AML-193 (cell line): ENCODE measurements around the gene LRP5.
"Not testable (repeated sequence)": the region's sequence is repeated elsewhere in the genome, so short reads cannot be mapped to it uniquely, and the experiment has no call there.

Source experiments
- DNase-seq, 2 experiments: peaks; one replicate each; lab custom pipeline; 2025; lab: John Stamatoyannopoulos, UW

LRP5 gene

GRCh38 chr11:68329536-68329935, 17.1 kb downstream of the LRP5 start:
- DNase-seq, result no peak

- no peak for DNase-seq
Measured at GRCh38 chr11:68329978-68330699, 17.7 kb downstream of the LRP5 start.

- DNase-seq, result no peak
Measured at GRCh38 chr11:68330700-68331337, 18.4 kb downstream of the LRP5 start.

GRCh38 chr11:68331338-68331947, 19.1 kb downstream of the LRP5 start:
- DNase-seq, result no peak

GRCh38 chr11:68332186-68332585, 19.8 kb downstream of the LRP5 start:
- no peak for DNase-seq

GRCh38 chr11:68333173-68333572, 20.8 kb downstream of the LRP5 start:
- no peak for DNase-seq

GRCh38 chr11:68334923-68335322, 22.5 kb downstream of the LRP5 start:
- DNase-seq, result no peak

- DNase-seq, result no peak
Measured at GRCh38 chr11:68335683-68336082, 23.3 kb downstream of the LRP5 start.

- no peak for DNase-seq
Measured at GRCh38 chr11:68336716-68337115, 24.3 kb downstream of the LRP5 start.

- DNase-seq, result peak; percentile 45 to 49
Measured at GRCh38 chr11:68337399-68337835, 25.0 kb downstream of the LRP5 start.

GRCh38 chr11:68338051-68338780, 25.8 kb downstream of the LRP5 start:
- no peak for DNase-seq

- DNase-seq, result no peak
Measured at GRCh38 chr11:68340003-68340767, 27.8 kb downstream of the LRP5 start.

- DNase-seq, result no peak
Measured at GRCh38 chr11:68340784-68341556, 28.6 kb downstream of the LRP5 start.

- DNase-seq, result no peak
Measured at GRCh38 chr11:68341557-68342458, 29.4 kb downstream of the LRP5 start.

GRCh38 chr11:68342459-68343158, 30.2 kb downstream of the LRP5 start:
- DNase-seq, result no peak

- DNase-seq, result no peak
Measured at GRCh38 chr11:68343761-68344256, 31.4 kb downstream of the LRP5 start.

GRCh38 chr11:68344821-68345220, 32.4 kb downstream of the LRP5 start:
- DNase-seq, result not testable (repeated sequence)

GRCh38 chr11:68345776-68346461, 33.5 kb downstream of the LRP5 start:
- no peak for DNase-seq

GRCh38 chr11:68346462-68346790, 34.0 kb downstream of the LRP5 start:
- no peak for DNase-seq
